ENCODE measurements around the gene PDIK1L. TPM values are rescaled to one million over a fixed set of nuclear protein-coding genes. Genes with fewer than 3 reads are reported as not detected.

PDIK1L gene
- total RNA-seq, 1 donor from 2014 or later, result 11.8 TPM

- ATAC-seq, result no peak
- H3K4me1 ChIP-seq, result peaks cover 32% of the 10 kb centered on the region
- DNase-seq, result no peak
- H3K4me3 ChIP-seq, result no peak overlapping the region
- intact Hi-C loops (cut with DNase I), result loop anchor here (5.0 kb wide), 1 partner anchor 38 kb away; no protein-coding TSS in a partner anchor
- H3K9me3 ChIP-seq, result no peaks in the 10 kb centered on the region
- H3K27me3 ChIP-seq (ENCODE audit: low read depth), result no peaks in the 10 kb centered on the region
- peaks cover 8% of the 10 kb centered on the region for H3K36me3 ChIP-seq
- TF ChIP-seq CTCF (IDR thresholded peaks at IDR 0.05), result no peak
- no peak overlapping the region for H3K27ac ChIP-seq
These were observed 2.1 kb upstream of the PDIK1L start for GRCh38 chr1:26109229-26110164.

GRCh38 chr1:26110731-26111529 is 694 bp upstream of the PDIK1L start:
- no peaks in the 10 kb centered on the region for H3K27me3 ChIP-seq (ENCODE audit: low read depth)
- TF ChIP-seq CTCF (IDR thresholded peaks at IDR 0.05), result no peak
- intact Hi-C loops (cut with DNase I), result no loop called here
- no peaks in the 10 kb centered on the region for H3K9me3 ChIP-seq
- H3K36me3 ChIP-seq, result peaks cover 21% of the 10 kb centered on the region
- H3K4me3 ChIP-seq, result peak overlapping the region; percentile 98
- H3K4me1 ChIP-seq, result peaks cover 37% of the 10 kb centered on the region
- DNase-seq, result peak; percentile 89
- H3K27ac ChIP-seq, result peak overlapping the region; percentile 96
- ATAC-seq, result peak; percentile 79

GRCh38 chr1:26112407-26112775 is 767 bp downstream of the PDIK1L start:
- TF ChIP-seq CTCF (IDR thresholded peaks at IDR 0.05), result no peak
- Histone ChIP-seq H3K4me3 (peak overlapping the region; percentile 98), H3K27me3 (ENCODE audit: low read depth) (no peaks in the 10 kb centered on the region), H3K27ac (peak overlapping the region; percentile 96), H3K4me1 (peaks cover 37% of the 10 kb centered on the region), H3K36me3 (peaks cover 35% of the 10 kb centered on the region), H3K9me3 (no peaks in the 10 kb centered on the region)
- DNase-seq (no peak), ATAC-seq (peak; percentile 3 to 5)
- intact Hi-C loops (cut with DNase I), result no loop called here

- Histone ChIP-seq H3K4me1 (peaks cover 37% of the 10 kb centered on the region), H3K4me3 (peak overlapping the region; percentile 4), H3K36me3 (peaks cover 54% of the 10 kb centered on the region), H3K9me3 (no peaks in the 10 kb centered on the region), H3K27me3 (ENCODE audit: low read depth) (no peaks in the 10 kb centered on the region), H3K27ac (peak overlapping the region; percentile 38)
- TF ChIP-seq CTCF (IDR thresholded peaks at IDR 0.05), result no peak
- intact Hi-C loops (cut with DNase I), result no loop called here
- ATAC-seq (peak in 1 of 2 donors; percentile 37), DNase-seq (no peak)
These were observed 2.7 kb downstream of the PDIK1L start for GRCh38 chr1:26114165-26114927.
